HEK293T (cell line): Measurements from ENCODE around the gene TNXB.

Experiments
- BHLHE40 ChIP-seq: fragments of 450-650 bp; IDR thresholded peaks from 2 replicates; pipeline ENCODE4 v1.6.1; 2016; ENCODE audit warnings: mild to moderate bottlenecking, moderate library complexity, borderline replicate concordance
- FOXA1 ChIP-seq: fragments of 450-650 bp; IDR thresholded peaks from 2 replicates; pipeline ENCODE4 v1.6.1; 2016; ENCODE audit warnings: mild to moderate bottlenecking
- FOXK2 ChIP-seq: fragments of 450-650 bp; IDR thresholded peaks from 2 replicates; pipeline ENCODE4 v1.6.1; 2016; ENCODE audit warnings: mild to moderate bottlenecking
- FOXM1 ChIP-seq: fragments of 450-650 bp; IDR thresholded peaks from 2 replicates; pipeline ENCODE4 v1.6.1; 2017; ENCODE audit warnings: mild to moderate bottlenecking, borderline replicate concordance
- SP1 ChIP-seq: fragments of 450-650 bp; IDR thresholded peaks from 2 replicates; pipeline ENCODE4 v1.6.1; 2017
- SUZ12 ChIP-seq: fragments of 450-650 bp; IDR thresholded peaks from 2 replicates; pipeline ENCODE4 v1.6.1; 2016; ENCODE audit warnings: mild to moderate bottlenecking
- TARDBP ChIP-seq: fragments of 450-650 bp; IDR thresholded peaks from 2 replicates; pipeline ENCODE4 v1.6.1; 2016
- ZNF384 ChIP-seq: fragments of 450-650 bp; IDR thresholded peaks from 2 replicates; pipeline ENCODE4 v1.6.1; 2016
- TF ChIP-seq, protein P1 (sequence below): fragments of 450-650 bp; IDR thresholded peaks from 2 replicates; pipeline ENCODE4 v1.6.1; 2016

DNA sequence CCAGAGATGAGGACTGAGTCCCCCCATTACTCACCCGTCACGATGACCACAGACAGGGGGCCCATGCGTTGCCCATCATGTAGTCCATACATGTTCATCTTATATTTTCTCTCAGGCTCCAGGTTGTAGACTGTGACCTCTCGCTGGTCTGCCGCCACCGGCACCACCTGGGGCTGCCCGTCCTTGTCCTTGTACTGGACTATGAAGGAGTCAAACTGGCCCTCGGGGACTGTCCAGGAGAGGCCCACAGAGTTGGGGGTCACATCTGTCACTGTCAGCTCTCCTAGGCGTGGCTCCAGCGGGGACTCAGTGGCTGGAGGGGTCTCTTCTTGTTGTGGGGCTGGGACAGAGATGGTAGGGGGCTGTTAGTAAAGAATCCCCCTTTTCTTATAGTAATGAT lies 35.5 kb downstream of the TNXB start:
- TF ChIP-seq FOXM1 (no peak), BHLHE40 (no peak), FOXA1 (no peak), SUZ12 (no peak), FOXK2 (no peak), SP1 (no peak), TARDBP (no peak), ZNF384 (no peak)
- TF ChIP-seq, protein P1, sequence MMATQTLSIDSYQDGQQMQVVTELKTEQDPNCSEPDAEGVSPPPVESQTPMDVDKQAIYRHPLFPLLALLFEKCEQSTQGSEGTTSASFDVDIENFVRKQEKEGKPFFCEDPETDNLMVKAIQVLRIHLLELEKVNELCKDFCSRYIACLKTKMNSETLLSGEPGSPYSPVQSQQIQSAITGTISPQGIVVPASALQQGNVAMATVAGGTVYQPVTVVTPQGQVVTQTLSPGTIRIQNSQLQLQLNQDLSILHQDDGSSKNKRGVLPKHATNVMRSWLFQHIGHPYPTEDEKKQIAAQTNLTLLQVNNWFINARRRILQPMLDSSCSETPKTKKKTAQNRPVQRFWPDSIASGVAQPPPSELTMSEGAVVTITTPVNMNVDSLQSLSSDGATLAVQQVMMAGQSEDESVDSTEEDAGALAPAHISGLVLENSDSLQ, result no peak
